PC-9 (cell line): ENCODE results near the gene REPS2. TPM values are rescaled to one million over a fixed set of nuclear protein-coding genes. Genes with fewer than 3 reads are reported as not detected.
"Not testable (repeated sequence)": the region's sequence is repeated elsewhere in the genome, so short reads cannot be mapped to it uniquely, and the experiment has no call there.

Experiments
- BruUV-seq: library from RNA; stranded (reverse); fragments of 400-500 nt; replicated peaks from 2 replicates; lab custom pipeline; 2021; lab: Mats Ljungman, UMichigan
- CTCF ChIA-PET: fragments of 300-600 bp; sonication (Branson Sonifier 250); formaldehyde crosslinking; loops from one replicate; lab custom pipeline; 2022; ENCODE audit warnings: antibody characterized with exemption; lab: Charles Lee
- POLR2A ChIA-PET: fragments of 300-600 bp; sonication (Branson Sonifier 250); formaldehyde crosslinking; loops from one replicate; lab custom pipeline; 2022; ENCODE audit warnings: antibody characterized with exemption; ENCODE audit not compliant: unreplicated experiment; lab: Charles Lee
- DNase-seq, 2 experiments: peaks; one replicate each; pipeline versions ENCODE4 v3.0.0 to v3.0.0-alpha.2; 2015 to 2022; ENCODE audit warnings: mixed read lengths in 1 of 2
- H2AFZ ChIP-seq: fragments of 200-600 bp; sonication (generic); 2 replicates; pipeline ENCODE4 v1.8.1; 2017; ENCODE audit warnings: antibody characterized with exemption
- H3F3A ChIP-seq: fragments of 200-600 bp; sonication (generic); 2 replicates; pipeline ENCODE4 v1.8.1; 2017; ENCODE audit warnings: antibody characterized with exemption, mild to moderate bottlenecking, low read depth; ENCODE audit not compliant: insufficient read depth
- H3K27ac ChIP-seq: fragments of 200-600 bp; sonication (generic); 2 replicates; pipeline ENCODE4 v1.6.1; 2016; ENCODE audit warnings: mixed run types
- H3K27me3 ChIP-seq: fragments of 200-600 bp; sonication (generic); 2 replicates; pipeline ENCODE4 v1.6.1; 2016; ENCODE audit warnings: low read depth, mixed run types; ENCODE audit not compliant: insufficient read depth
- H3K36me3 ChIP-seq: fragments of 200-600 bp; sonication (generic); 2 replicates; pipeline ENCODE4 v1.6.1; 2016; ENCODE audit warnings: low read depth, mixed run types
- H3K4me1 ChIP-seq: fragments of 200-600 bp; sonication (generic); replicated peaks from 2 replicates; pipeline ENCODE4 v1.6.1; 2016; ENCODE audit warnings: mixed run types; ENCODE audit not compliant: insufficient read depth
- H3K4me2 ChIP-seq: fragments of 200-600 bp; sonication (generic); 2 replicates; pipeline ENCODE4 v1.6.1; 2017; ENCODE audit warnings: mixed run types
- H3K4me3 ChIP-seq: fragments of 200-600 bp; sonication (generic); 2 replicates; pipeline ENCODE4 v1.6.1; 2016; ENCODE audit warnings: mixed run types
- H3K79me2 ChIP-seq: fragments of 200-600 bp; sonication (generic); 2 replicates; pipeline ENCODE4 v1.6.1; 2017; ENCODE audit warnings: low read depth, mixed run types
- H3K9me2 ChIP-seq: fragments of 200-600 bp; sonication (generic); 2 replicates; pipeline ENCODE4 v1.8.1; 2017; ENCODE audit warnings: mild to moderate bottlenecking; ENCODE audit not compliant: insufficient read depth
- H3K9me3 ChIP-seq: fragments of 200-600 bp; sonication (generic); 2 replicates; pipeline ENCODE4 v1.8.1; 2016; ENCODE audit warnings: low read depth; ENCODE audit not compliant: insufficient read depth
- H4K20me1 ChIP-seq: fragments of 200-600 bp; sonication (generic); 2 replicates; pipeline ENCODE4 v1.8.1; 2017; ENCODE audit not compliant: insufficient read depth
- EZH2 ChIP-seq: fragments of 200-600 bp; sonication (generic); IDR thresholded peaks from 2 replicates; pipeline ENCODE4 v1.8.0; 2017; ENCODE audit warnings: antibody characterized with exemption, low read depth
- intact Hi-C: fragments of 100-400 bp; cut with micrococcal nuclease; formaldehyde crosslinking; loops from one replicate; pipeline ENCODE4 v1.10.0; 2022; ENCODE audit not compliant: unreplicated experiment
- total RNA-seq: library from RNA; stranded (reverse); gene quantifications from 2 replicates; pipeline ENCODE4 v1.2.3, GENCODE V29; 2021
- TF ChIP-seq, protein P1 (sequence below): fragments of 200-600 bp; sonication (generic); conservative IDR thresholded peaks from 2 replicates; pipeline ENCODE4 v1.6.1; 2017; ENCODE audit warnings: mixed run types, antibody characterized with exemption, mild to moderate bottlenecking, moderate library complexity

REPS2 gene
- total RNA-seq, 1 experiment from 2014 or later: 29.2 TPM

DNA sequence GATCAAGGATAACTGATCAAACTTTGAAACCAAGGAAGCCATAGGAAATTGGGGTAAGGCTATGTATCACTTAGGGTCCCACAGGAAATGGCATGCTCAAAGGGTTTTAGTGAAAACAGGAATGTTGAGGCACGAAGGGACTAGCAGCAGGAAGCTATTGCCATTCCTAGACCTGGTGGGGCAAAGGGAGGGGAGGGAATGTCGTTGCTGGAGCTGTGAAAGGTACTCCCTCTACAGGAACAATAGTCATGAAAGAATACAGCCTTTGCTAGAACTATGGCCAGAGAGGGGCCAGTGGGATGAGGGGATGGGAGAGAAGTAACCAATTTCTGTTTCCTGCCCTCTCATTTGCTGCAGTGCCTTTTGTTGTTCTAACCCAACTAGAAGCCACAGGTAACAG is 11.9 kb downstream of the REPS2 start:
- H3K4me3 ChIP-seq: no peak overlapping the region
- H3K9me2 ChIP-seq: no peaks in the 10 kb centered on the region
- H3K4me2 ChIP-seq: no peak overlapping the region
- no peak overlapping the region for H2AFZ ChIP-seq
- POLR2A ChIA-PET: no interaction called here
- CTCF ChIA-PET: no interaction called here
- no peaks in the 10 kb centered on the region for H3K9me3 ChIP-seq
- peaks cover 8% of the 10 kb centered on the region for H3K79me2 ChIP-seq
- peaks cover 34% of the 10 kb centered on the region for H3K4me1 ChIP-seq
- DNase-seq: no peak
- TF ChIP-seq, protein P1, sequence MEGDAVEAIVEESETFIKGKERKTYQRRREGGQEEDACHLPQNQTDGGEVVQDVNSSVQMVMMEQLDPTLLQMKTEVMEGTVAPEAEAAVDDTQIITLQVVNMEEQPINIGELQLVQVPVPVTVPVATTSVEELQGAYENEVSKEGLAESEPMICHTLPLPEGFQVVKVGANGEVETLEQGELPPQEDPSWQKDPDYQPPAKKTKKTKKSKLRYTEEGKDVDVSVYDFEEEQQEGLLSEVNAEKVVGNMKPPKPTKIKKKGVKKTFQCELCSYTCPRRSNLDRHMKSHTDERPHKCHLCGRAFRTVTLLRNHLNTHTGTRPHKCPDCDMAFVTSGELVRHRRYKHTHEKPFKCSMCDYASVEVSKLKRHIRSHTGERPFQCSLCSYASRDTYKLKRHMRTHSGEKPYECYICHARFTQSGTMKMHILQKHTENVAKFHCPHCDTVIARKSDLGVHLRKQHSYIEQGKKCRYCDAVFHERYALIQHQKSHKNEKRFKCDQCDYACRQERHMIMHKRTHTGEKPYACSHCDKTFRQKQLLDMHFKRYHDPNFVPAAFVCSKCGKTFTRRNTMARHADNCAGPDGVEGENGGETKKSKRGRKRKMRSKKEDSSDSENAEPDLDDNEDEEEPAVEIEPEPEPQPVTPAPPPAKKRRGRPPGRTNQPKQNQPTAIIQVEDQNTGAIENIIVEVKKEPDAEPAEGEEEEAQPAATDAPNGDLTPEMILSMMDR: no peak
- no peak for TF ChIP-seq EZH2
- no TSS peak for BruUV-seq
- intact Hi-C loops: no loop called here
- no peaks in the 10 kb centered on the region for H4K20me1 ChIP-seq
- H3F3A ChIP-seq: peaks cover 16% of the 10 kb centered on the region
- H3K27me3 ChIP-seq: no peaks in the 10 kb centered on the region
- no peak overlapping the region for H3K27ac ChIP-seq
- H3K36me3 ChIP-seq: no peaks in the 10 kb centered on the region

DNA sequence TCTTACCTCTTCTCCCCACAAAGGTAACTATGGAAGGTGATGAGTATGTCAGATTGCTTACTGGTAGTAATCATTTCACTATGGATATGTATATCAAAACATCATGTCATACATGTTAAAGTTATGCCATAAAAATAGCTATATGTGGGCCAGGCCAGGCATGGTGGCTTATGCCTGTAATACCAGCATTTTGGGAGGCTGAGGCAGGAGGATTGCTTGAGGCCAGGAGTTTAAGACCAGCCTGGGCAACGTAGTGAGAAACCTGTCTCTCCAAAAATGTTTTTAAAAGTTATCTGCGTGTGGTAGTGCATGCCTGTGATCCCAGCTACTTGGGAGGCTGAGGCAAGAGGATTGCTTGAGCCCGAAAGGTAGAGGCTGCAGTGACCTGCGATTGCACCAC is 16.2 kb downstream of the REPS2 start:
- H3K79me2 ChIP-seq, H3K4me2 ChIP-seq, intact Hi-C loops, H3K9me3 ChIP-seq, H3K4me1 ChIP-seq, H4K20me1 ChIP-seq, H3F3A ChIP-seq, H2AFZ ChIP-seq, BruUV-seq, H3K4me3 ChIP-seq, CTCF ChIA-PET, H3K27me3 ChIP-seq, H3K9me2 ChIP-seq, H3K36me3 ChIP-seq, H3K27ac ChIP-seq, DNase-seq, POLR2A ChIA-PET: not testable (repeated sequence)

DNA sequence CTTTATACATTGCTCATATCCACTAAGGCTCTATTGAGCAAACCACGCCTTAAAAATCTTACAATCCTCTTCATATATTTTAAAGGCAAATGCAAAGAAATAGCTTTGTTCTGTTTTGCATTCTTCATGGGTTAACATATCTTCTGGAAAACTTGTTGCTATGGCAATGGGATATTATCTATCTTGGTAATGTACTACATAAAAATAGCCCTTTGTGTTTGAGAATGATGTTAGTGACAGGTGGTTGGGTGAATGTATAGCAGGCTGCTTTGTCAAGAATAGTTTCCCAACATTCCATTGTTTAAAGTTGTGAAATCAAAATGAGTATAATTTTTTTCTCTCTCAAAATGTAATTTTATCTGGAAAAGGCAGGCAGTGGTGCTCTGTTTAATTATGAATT is 16.8 kb downstream of the REPS2 start:
- DNase-seq: peak in 1 of 2 experiments; percentile 55
- no peaks in the 10 kb centered on the region for H3K36me3 ChIP-seq
- no TSS peak for BruUV-seq

DNA sequence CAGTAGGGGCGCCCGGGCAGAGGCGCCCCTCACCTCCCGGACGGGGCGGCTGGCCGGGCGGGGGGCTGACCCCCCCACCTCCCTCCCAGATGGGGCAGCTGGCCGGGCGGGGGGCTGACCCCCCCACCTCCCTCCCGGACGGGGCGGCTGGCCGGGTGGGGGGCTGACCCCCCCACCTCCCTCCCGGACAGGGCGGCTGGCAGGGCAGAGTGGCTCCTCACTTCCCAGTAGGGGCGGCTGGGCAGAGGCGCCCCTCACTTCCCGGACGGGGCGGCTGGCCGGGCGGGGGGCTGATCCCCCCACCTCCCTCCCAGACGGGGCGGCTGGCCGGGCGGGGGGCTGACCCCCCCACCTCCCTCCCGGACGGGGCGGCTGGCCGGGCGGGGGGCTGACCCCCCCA is 18.5 kb downstream of the REPS2 start:
- H4K20me1 ChIP-seq, H3K9me3 ChIP-seq, H3K79me2 ChIP-seq, H3K4me2 ChIP-seq, DNase-seq, CTCF ChIA-PET, H3K4me1 ChIP-seq, H3K4me3 ChIP-seq, intact Hi-C loops, POLR2A ChIA-PET, H3F3A ChIP-seq, H3K36me3 ChIP-seq, BruUV-seq, H3K9me2 ChIP-seq, H3K27me3 ChIP-seq, H2AFZ ChIP-seq, H3K27ac ChIP-seq: not testable (repeated sequence)

More for the DNA sequence above, 16.8 kb downstream of the REPS2 start:
- POLR2A ChIA-PET: no interaction called here
- CTCF ChIA-PET: no interaction called here
- no peaks in the 10 kb centered on the region for H3K9me3 ChIP-seq
- H3K4me2 ChIP-seq: no peak overlapping the region
- H3F3A ChIP-seq: no peaks in the 10 kb centered on the region
- no peaks in the 10 kb centered on the region for H3K9me2 ChIP-seq
- TF ChIP-seq, protein P1: no peak
- no peak for TF ChIP-seq EZH2
- intact Hi-C loops: no loop called here
- no peak overlapping the region for H2AFZ ChIP-seq
- no peaks in the 10 kb centered on the region for H3K27me3 ChIP-seq
- no peak overlapping the region for H3K27ac ChIP-seq
- H3K79me2 ChIP-seq: no peaks in the 10 kb centered on the region
- H4K20me1 ChIP-seq: no peaks in the 10 kb centered on the region
- H3K4me3 ChIP-seq: no peak overlapping the region
- no peaks in the 10 kb centered on the region for H3K4me1 ChIP-seq
